Chondrocyte (in vitro differentiated cells): ENCODE data around the gene CD55. TPM values are rescaled to one million over a fixed set of nuclear protein-coding genes. Genes with fewer than 3 reads are reported as not detected.

Experiments
- DNase-seq: peaks from one replicate; pipeline ENCODE4 v3.0.0; 2021; ENCODE audit warnings: mixed read lengths, low spot score
- H3K27ac Mint-ChIP-seq: one replicate; pipeline ENCODE4 v1.8.0; 2021; ENCODE audit warnings: mild to moderate bottlenecking, moderate library complexity, mixed read lengths; ENCODE audit not compliant: unreplicated experiment
- H3K27me3 Mint-ChIP-seq: 2 replicates; pipeline ENCODE4 v1.8.0; 2021; ENCODE audit warnings: low read depth, mixed read lengths
- H3K36me3 Mint-ChIP-seq: 2 replicates; pipeline ENCODE4 v1.8.0; 2021; ENCODE audit warnings: low read depth, mixed read lengths
- H3K4me1 Mint-ChIP-seq: 2 replicates; pipeline ENCODE4 v1.8.0; 2021; ENCODE audit warnings: low read depth, mild to moderate bottlenecking, mixed read lengths
- H3K4me3 Mint-ChIP-seq: one replicate; pipeline ENCODE4 v1.8.0; 2021; ENCODE audit warnings: mild to moderate bottlenecking, moderate library complexity, mixed read lengths; ENCODE audit not compliant: unreplicated experiment
- H3K9me3 Mint-ChIP-seq: 2 replicates; pipeline ENCODE4 v1.8.0; 2021; ENCODE audit warnings: low read depth, mixed read lengths
- total RNA-seq: library from RNA; stranded (reverse); gene quantifications from 3 replicates; pipeline ENCODE4 v1.2.1, GENCODE V29; 2021
- TF ChIP-seq, protein P1 (sequence below): fragments of 200-600 bp; sonication (generic); IDR thresholded peaks from 2 replicates; pipeline ENCODE4 v1.5.0; 2021; ENCODE audit warnings: antibody characterized with exemption, mild to moderate bottlenecking, moderate library complexity

Gene CD55
- total RNA-seq, 1 donor from 2014 or later, result 4.7 TPM

- no peak overlapping the region for H3K27ac Mint-ChIP-seq
- H3K27me3 Mint-ChIP-seq, result peaks cover 16% of the 10 kb centered on the region
- no peaks in the 10 kb centered on the region for H3K4me1 Mint-ChIP-seq
- TF ChIP-seq, protein P1, sequence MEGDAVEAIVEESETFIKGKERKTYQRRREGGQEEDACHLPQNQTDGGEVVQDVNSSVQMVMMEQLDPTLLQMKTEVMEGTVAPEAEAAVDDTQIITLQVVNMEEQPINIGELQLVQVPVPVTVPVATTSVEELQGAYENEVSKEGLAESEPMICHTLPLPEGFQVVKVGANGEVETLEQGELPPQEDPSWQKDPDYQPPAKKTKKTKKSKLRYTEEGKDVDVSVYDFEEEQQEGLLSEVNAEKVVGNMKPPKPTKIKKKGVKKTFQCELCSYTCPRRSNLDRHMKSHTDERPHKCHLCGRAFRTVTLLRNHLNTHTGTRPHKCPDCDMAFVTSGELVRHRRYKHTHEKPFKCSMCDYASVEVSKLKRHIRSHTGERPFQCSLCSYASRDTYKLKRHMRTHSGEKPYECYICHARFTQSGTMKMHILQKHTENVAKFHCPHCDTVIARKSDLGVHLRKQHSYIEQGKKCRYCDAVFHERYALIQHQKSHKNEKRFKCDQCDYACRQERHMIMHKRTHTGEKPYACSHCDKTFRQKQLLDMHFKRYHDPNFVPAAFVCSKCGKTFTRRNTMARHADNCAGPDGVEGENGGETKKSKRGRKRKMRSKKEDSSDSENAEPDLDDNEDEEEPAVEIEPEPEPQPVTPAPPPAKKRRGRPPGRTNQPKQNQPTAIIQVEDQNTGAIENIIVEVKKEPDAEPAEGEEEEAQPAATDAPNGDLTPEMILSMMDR, result no peak
- peaks cover 5% of the 10 kb centered on the region for H3K36me3 Mint-ChIP-seq
- peaks cover 16% of the 10 kb centered on the region for H3K9me3 Mint-ChIP-seq
- DNase-seq, result no peak
- no peak overlapping the region for H3K4me3 Mint-ChIP-seq
Measured at GRCh38 chr1:207335138-207335537, 13.7 kb downstream of the CD55 start.

DNA sequence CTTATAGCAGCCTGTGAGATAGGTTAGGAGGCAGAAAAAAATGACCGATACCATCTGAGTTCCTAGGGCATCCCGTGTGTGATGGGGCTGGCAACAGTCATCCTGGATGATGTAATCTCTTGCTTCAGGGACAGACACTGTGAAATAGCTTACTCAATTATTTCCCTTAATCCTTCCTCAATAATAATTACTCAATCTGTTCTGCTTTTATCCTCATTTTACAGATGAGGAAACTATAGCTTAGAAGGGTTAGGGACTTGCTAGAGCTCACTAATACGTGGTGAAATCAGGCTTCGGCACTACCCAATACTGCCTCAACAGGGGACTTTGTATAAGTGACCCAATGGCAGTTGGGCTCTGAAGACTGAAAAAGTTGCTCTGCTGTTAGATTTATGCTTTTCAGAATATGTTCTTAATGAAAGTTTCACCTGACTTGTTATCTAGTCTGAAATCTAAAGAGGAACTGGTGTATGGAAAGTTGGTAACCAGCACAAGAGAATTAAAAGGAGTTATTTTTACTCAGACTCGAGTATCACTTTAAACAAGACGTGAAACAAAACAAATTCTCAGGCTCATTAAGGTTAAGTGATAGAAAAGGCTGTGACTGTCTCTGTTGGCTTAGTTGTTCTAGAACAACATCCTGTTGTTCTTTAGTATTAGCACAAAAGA, 14.4 kb downstream of the CD55 start:
- Mint-ChIP-seq H3K4me3 (no peak overlapping the region), H3K36me3 (peaks cover 5% of the 10 kb centered on the region), H3K9me3 (peaks cover 16% of the 10 kb centered on the region), H3K27me3 (peaks cover 16% of the 10 kb centered on the region), H3K4me1 (no peaks in the 10 kb centered on the region), H3K27ac (no peak overlapping the region)
- TF ChIP-seq, protein P1, result no peak
- no peak for DNase-seq

GRCh38 chr1:207336559-207337467, 15.3 kb downstream of the CD55 start:
- H3K36me3 Mint-ChIP-seq, result peaks cover 5% of the 10 kb centered on the region

DNA sequence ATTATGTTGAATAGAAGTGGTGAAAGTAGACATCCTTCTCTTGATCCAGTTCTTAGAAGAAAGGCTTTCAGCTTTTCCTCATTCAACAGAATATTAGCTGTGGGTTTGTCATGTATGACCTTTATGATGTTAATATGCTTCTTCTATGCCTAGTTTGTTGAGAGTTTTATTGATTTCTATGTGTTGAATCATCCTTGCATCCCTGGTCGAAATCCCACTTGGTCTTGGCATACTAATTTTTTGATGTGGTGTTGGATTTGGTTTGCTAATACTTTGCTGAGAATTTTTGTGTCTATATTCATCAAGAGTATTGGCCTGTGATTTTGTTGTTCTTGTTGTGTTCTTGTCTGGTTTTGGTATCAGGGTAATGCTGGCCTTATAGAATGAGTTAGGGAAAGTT, 20.9 kb downstream of the CD55 start:
- Mint-ChIP-seq H3K4me3 (no peak overlapping the region), H3K36me3 (no peaks in the 10 kb centered on the region), H3K4me1 (no peaks in the 10 kb centered on the region), H3K27ac (no peak overlapping the region), H3K9me3 (no peaks in the 10 kb centered on the region), H3K27me3 (peaks cover 20% of the 10 kb centered on the region)
- no peak for DNase-seq
- TF ChIP-seq, protein P1, result no peak

More at GRCh38 chr1:207336559-207337467, 15.3 kb downstream of the CD55 start:
- Mint-ChIP-seq H3K4me3 (no peak overlapping the region), H3K27ac (no peak overlapping the region), H3K27me3 (peaks cover 20% of the 10 kb centered on the region), H3K4me1 (no peaks in the 10 kb centered on the region), H3K9me3 (peaks cover 16% of the 10 kb centered on the region)
- TF ChIP-seq, protein P1, result no peak
- DNase-seq, result no peak

- DNase-seq, result no peak
- H3K4me3 Mint-ChIP-seq, result no peak overlapping the region
- H3K36me3 Mint-ChIP-seq, result no peaks in the 10 kb centered on the region
- H3K27me3 Mint-ChIP-seq, result peaks cover 18% of the 10 kb centered on the region
- no peak overlapping the region for H3K27ac Mint-ChIP-seq
- TF ChIP-seq, protein P1, result no peak
- H3K4me1 Mint-ChIP-seq, result no peaks in the 10 kb centered on the region
- H3K9me3 Mint-ChIP-seq, result no peaks in the 10 kb centered on the region
Measured at GRCh38 chr1:207343675-207344074, 22.2 kb downstream of the CD55 start.
